Lower leg skin (tissue), 3 donors: ENCODE data around the gene PLA2G4F.

Experiments used
- POLR2A ChIP-seq, 2 donors: fragments of 450-650 bp; IDR thresholded peaks; one replicate each; pipeline ENCODE4 v1.6.1; 2016 to 2017; ENCODE audit warnings: antibody characterized with exemption in 2 of 2, mild to moderate bottlenecking in 1 of 2, moderate library complexity in 1 of 2
- TF ChIP-seq, protein P1 (sequence below), 3 donors: fragments of 450-650 bp; IDR thresholded peaks; one replicate each; pipeline ENCODE4 v1.5.1; 2016; ENCODE audit warnings: antibody characterized with exemption in 3 of 3, mild to moderate bottlenecking in 3 of 3, moderate library complexity in 2 of 3

DNA sequence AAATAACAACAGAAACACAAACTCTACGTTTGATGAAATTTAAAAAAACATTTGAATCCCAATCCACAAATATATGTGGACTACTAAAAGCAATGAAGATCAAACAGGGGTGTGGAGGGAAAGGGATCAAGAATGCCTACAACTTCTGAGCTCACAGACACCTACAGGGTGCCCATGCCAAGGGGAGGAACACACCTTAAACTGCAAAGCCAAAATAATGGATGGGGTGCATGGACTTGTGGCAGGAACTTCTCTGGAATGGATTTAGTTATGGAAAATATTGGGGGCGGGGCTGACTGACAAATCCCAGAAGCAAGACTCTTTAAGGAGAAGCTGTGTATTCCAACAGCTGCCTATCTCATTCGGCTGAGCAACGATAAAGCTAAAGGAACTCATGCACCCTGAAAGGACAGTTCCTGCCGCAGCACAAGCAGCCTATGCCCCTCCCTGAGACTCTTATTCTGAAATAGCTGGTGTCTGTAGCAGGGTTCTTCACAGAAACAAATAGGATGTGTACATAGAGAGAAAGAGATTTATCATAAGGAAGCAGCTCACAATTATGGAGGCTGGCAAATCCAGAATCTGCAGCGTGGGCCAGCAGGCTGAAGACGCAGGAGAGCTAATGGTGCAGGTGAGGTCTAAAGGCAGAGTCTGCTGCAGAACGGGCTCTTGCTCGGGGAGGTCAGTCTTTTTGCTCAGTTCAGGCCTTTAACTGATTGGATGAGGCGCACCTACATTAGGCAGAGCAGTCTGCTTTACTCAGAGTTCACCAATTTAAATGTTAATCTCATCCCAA lies 37.6 kb downstream of the PLA2G4F start:
- TF ChIP-seq, protein P1, sequence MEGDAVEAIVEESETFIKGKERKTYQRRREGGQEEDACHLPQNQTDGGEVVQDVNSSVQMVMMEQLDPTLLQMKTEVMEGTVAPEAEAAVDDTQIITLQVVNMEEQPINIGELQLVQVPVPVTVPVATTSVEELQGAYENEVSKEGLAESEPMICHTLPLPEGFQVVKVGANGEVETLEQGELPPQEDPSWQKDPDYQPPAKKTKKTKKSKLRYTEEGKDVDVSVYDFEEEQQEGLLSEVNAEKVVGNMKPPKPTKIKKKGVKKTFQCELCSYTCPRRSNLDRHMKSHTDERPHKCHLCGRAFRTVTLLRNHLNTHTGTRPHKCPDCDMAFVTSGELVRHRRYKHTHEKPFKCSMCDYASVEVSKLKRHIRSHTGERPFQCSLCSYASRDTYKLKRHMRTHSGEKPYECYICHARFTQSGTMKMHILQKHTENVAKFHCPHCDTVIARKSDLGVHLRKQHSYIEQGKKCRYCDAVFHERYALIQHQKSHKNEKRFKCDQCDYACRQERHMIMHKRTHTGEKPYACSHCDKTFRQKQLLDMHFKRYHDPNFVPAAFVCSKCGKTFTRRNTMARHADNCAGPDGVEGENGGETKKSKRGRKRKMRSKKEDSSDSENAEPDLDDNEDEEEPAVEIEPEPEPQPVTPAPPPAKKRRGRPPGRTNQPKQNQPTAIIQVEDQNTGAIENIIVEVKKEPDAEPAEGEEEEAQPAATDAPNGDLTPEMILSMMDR (IDR thresholded peaks at IDR 0.05), result no peak
- no peak for TF ChIP-seq POLR2A (IDR thresholded peaks at IDR 0.05)
